D721Med (cell line): Measurements from ENCODE around the gene CSH2.
A peak's percentile ranks its signal among the peaks of the same experiment; 100 is the strongest.

ENCODE experiments used
- DNase-seq: peaks from one replicate; pipeline ENCODE4 v3.0.0; 2011; ENCODE audit warnings: low spot score; ENCODE audit not compliant: insufficient read length
- FAIRE-seq: peaks from 2 replicates; lab custom pipeline; 2011; peaks lifted over from hg19 to GRCh38; lab: Jason Lieb, UNC
- CTCF ChIP-seq: IDR thresholded peaks from 2 replicates; pipeline ENCODE4 v1.5.1; 2012; ENCODE audit warnings: mild to moderate bottlenecking, control low read depth; ENCODE audit not compliant: insufficient read depth; ENCODE audit errors: missing control alignments

CSH2 gene

GRCh38 chr17:63836811-63837210 lies 36.7 kb downstream of the CSH2 start:
- DNase-seq, result no peak
- FAIRE-seq, result no peak
- TF ChIP-seq CTCF, result no peak

- no peak for TF ChIP-seq CTCF
- DNase-seq (no peak), FAIRE-seq (no peak)
Observed at GRCh38 chr17:63835167-63835720, 38.2 kb downstream of the CSH2 start.

- no peak for DNase-seq
- TF ChIP-seq CTCF, result peak; percentile 87
- no peak for FAIRE-seq
Observed at GRCh38 chr17:63834431-63835166, 38.9 kb downstream of the CSH2 start.

GRCh38 chr17:63833741-63834373 lies 39.6 kb downstream of the CSH2 start:
- TF ChIP-seq CTCF, result no peak
- DNase-seq (no peak), FAIRE-seq (no peak)

GRCh38 chr17:63833026-63833740 lies 40.3 kb downstream of the CSH2 start:
- DNase-seq (peak; percentile 90), FAIRE-seq (no peak)
- no peak for TF ChIP-seq CTCF

- TF ChIP-seq CTCF, result no peak
- DNase-seq (no peak), FAIRE-seq (no peak)
Observed at GRCh38 chr17:63832455-63832854, 41.0 kb downstream of the CSH2 start.
